Urinary bladder (tissue), 4 donors: Measurements from ENCODE around the gene SF3B5. TPM values are rescaled to one million over a fixed set of nuclear protein-coding genes. Genes with fewer than 3 reads are reported as not detected.
A peak's percentile ranks its signal among the peaks of the same experiment; 100 is the strongest.

Experiments used
- DNase-seq: peaks from one replicate; pipeline ENCODE4 v3.0.0-alpha.2; 2015; ENCODE audit errors: extremely low spot score
- H3K27ac ChIP-seq: one replicate; pipeline ENCODE4 v1.5.1; 2013; ENCODE audit warnings: low read depth, mild to moderate bottlenecking, moderate library complexity
- H3K36me3 ChIP-seq: one replicate; pipeline ENCODE4 v1.6.1; 2013; ENCODE audit warnings: mild to moderate bottlenecking, moderate library complexity; ENCODE audit not compliant: insufficient read depth
- H3K4me1 ChIP-seq: one replicate; pipeline ENCODE4 v1.6.1; 2013; ENCODE audit warnings: mild to moderate bottlenecking, moderate library complexity; ENCODE audit not compliant: insufficient read depth
- H3K4me3 ChIP-seq: one replicate; pipeline ENCODE4 v1.5.1; 2013; ENCODE audit warnings: low read depth, low read length
- WGBS: extraction: QIAGEN DNeasy Blood & Tissue Kit; methylation state at CpG from one replicate; pipeline ENCODE4 v1.1.7; 2013; 5-methylcytosine and 5-hydroxymethylcytosine counted together
- polyA plus RNA-seq: library from polyadenylated mRNA; stranded (reverse); fragments of 200-250 nt; gene quantifications from one replicate; pipeline ENCODE4 v1.2.3, GENCODE V29; 2013
- total RNA-seq: library from RNA; depleted of rRNA; stranded (reverse); fragments of >200 nt; gene quantifications from one replicate; pipeline ENCODE4 v1.2.3, GENCODE V29; 2014
- donor health status: healthy with polysubstance abuse.
- donor health status: healthy.

Gene SF3B5
- total and polyA plus RNA-seq, 2 donors: 58.6 to 181 TPM

- WGBS: 85% methylated on average over 6 of the region's 6 CpGs
- Histone ChIP-seq H3K27ac (no peak overlapping the region), H3K4me1 (no peaks in the 10 kb centered on the region), H3K36me3 (no peaks in the 10 kb centered on the region), H3K4me3 (no peak overlapping the region)
- no peak for DNase-seq
These were observed 31.7 kb upstream of the SF3B5 start for GRCh38 chr6:144127097-144127496.

- no peaks in the 10 kb centered on the region for H3K4me1 ChIP-seq
- H3K4me3 ChIP-seq: no peak overlapping the region
- DNase-seq: no peak
- WGBS: 67% methylated on average over 2 of the region's 2 CpGs
- no peak overlapping the region for H3K27ac ChIP-seq
- H3K36me3 ChIP-seq: no peaks in the 10 kb centered on the region
These were observed 28.5 kb upstream of the SF3B5 start for GRCh38 chr6:144123836-144124235.

GRCh38 chr6:144123421-144123820 lies 28.0 kb upstream of the SF3B5 start:
- 55% methylated on average over 2 of the region's 2 CpGs for WGBS

GRCh38 chr6:144122861-144123260 lies 27.5 kb upstream of the SF3B5 start:
- H3K4me1 ChIP-seq: no peaks in the 10 kb centered on the region
- no peak overlapping the region for H3K27ac ChIP-seq
- no peaks in the 10 kb centered on the region for H3K36me3 ChIP-seq
- no peak overlapping the region for H3K4me3 ChIP-seq
- DNase-seq: no peak

More at GRCh38 chr6:144123421-144123820, 28.0 kb upstream of the SF3B5 start:
- no peak overlapping the region for H3K4me3 ChIP-seq
- H3K27ac ChIP-seq: no peak overlapping the region
- no peak for DNase-seq
- H3K4me1 ChIP-seq: no peaks in the 10 kb centered on the region
- no peaks in the 10 kb centered on the region for H3K36me3 ChIP-seq

- no peaks in the 10 kb centered on the region for H3K36me3 ChIP-seq
- no peaks in the 10 kb centered on the region for H3K4me1 ChIP-seq
- H3K4me3 ChIP-seq: no peak overlapping the region
- no peak for DNase-seq
- H3K27ac ChIP-seq: no peak overlapping the region
- WGBS: 93% methylated on average over 5 of the region's 5 CpGs
These were observed 24.0 kb upstream of the SF3B5 start for GRCh38 chr6:144119376-144119775.

- no peak for DNase-seq
- Histone ChIP-seq H3K36me3 (no peaks in the 10 kb centered on the region), H3K27ac (no peak overlapping the region), H3K4me1 (no peaks in the 10 kb centered on the region), H3K4me3 (no peak overlapping the region)
- 95% methylated on average over 3 of the region's 3 CpGs for WGBS
These were observed 19.8 kb upstream of the SF3B5 start for GRCh38 chr6:144115219-144115618.

GRCh38 chr6:144113366-144113765 lies 18.0 kb upstream of the SF3B5 start:
- Histone ChIP-seq H3K4me1 (no peaks in the 10 kb centered on the region), H3K36me3 (no peaks in the 10 kb centered on the region), H3K27ac (no peak overlapping the region), H3K4me3 (no peak overlapping the region)
- no peak for DNase-seq
- WGBS: 93% methylated on average over 6 of the region's 6 CpGs

- Histone ChIP-seq H3K4me1 (no peaks in the 10 kb centered on the region), H3K36me3 (no peaks in the 10 kb centered on the region), H3K27ac (no peak overlapping the region), H3K4me3 (no peak overlapping the region)
- WGBS: 68% methylated on average over 5 of the region's 5 CpGs
- DNase-seq: no peak
These were observed 14.8 kb upstream of the SF3B5 start for GRCh38 chr6:144110210-144110609.

- no peak overlapping the region for H3K4me3 ChIP-seq
- no peaks in the 10 kb centered on the region for H3K4me1 ChIP-seq
- 75% methylated on average over 1 of the region's 1 CpG for WGBS
These were observed 10.8 kb upstream of the SF3B5 start for GRCh38 chr6:144106206-144106605.

GRCh38 chr6:144104898-144105487 lies 9.6 kb upstream of the SF3B5 start:
- DNase-seq: peak; percentile 60
- Histone ChIP-seq H3K27ac (no peak overlapping the region), H3K4me1 (no peaks in the 10 kb centered on the region), H3K4me3 (no peak overlapping the region), H3K36me3 (no peaks in the 10 kb centered on the region)
- WGBS: 1% methylated on average over 2 of the region's 2 CpGs

More at GRCh38 chr6:144106206-144106605, 10.8 kb upstream of the SF3B5 start:
- Histone ChIP-seq H3K36me3 (no peaks in the 10 kb centered on the region), H3K27ac (no peak overlapping the region)
- DNase-seq: no peak

- no peak for DNase-seq
- Histone ChIP-seq H3K4me3 (no peak overlapping the region), H3K27ac (no peak overlapping the region), H3K36me3 (no peaks in the 10 kb centered on the region), H3K4me1 (no peaks in the 10 kb centered on the region)
- WGBS: 52% methylated on average over 4 of the region's 4 CpGs
These were observed 9.1 kb upstream of the SF3B5 start for GRCh38 chr6:144104488-144104887.

- no peaks in the 10 kb centered on the region for H3K36me3 ChIP-seq
- no peaks in the 10 kb centered on the region for H3K4me1 ChIP-seq
- no peak overlapping the region for H3K4me3 ChIP-seq
- no peak for DNase-seq
- 75% methylated on average over 4 of the region's 4 CpGs for WGBS
- H3K27ac ChIP-seq: no peak overlapping the region
These were observed 7.7 kb upstream of the SF3B5 start for GRCh38 chr6:144103026-144103563.

GRCh38 chr6:144098993-144099392 lies 3.6 kb upstream of the SF3B5 start:
- WGBS: 86% methylated on average over 3 of the region's 3 CpGs
- Histone ChIP-seq H3K36me3 (no peaks in the 10 kb centered on the region), H3K27ac (no peak overlapping the region), H3K4me1 (no peaks in the 10 kb centered on the region), H3K4me3 (no peak overlapping the region)
- no peak for DNase-seq

- peak overlapping the region; percentile 86 for H3K27ac ChIP-seq
- H3K4me1 ChIP-seq: no peaks in the 10 kb centered on the region
- no peaks in the 10 kb centered on the region for H3K36me3 ChIP-seq
- 1% methylated on average over 19 of the region's 19 CpGs for WGBS
- peak overlapping the region; percentile 58 for H3K4me3 ChIP-seq
- no peak for DNase-seq
These were observed 641 bp downstream of the SF3B5 start for GRCh38 chr6:144094731-144095133.

GRCh38 chr6:144093658-144094057 lies 1.7 kb downstream of the SF3B5 start:
- Histone ChIP-seq H3K36me3 (no peaks in the 10 kb centered on the region), H3K4me3 (no peak overlapping the region), H3K27ac (no peak overlapping the region), H3K4me1 (no peaks in the 10 kb centered on the region)
- no peak for DNase-seq
- 87% methylated on average over 7 of the region's 7 CpGs for WGBS
